Measurements from ENCODE around the gene TXNDC17.
A peak's percentile ranks its signal among the peaks of the same experiment; 100 is the strongest.

- peak; percentile 75 to 90 (median 86) for TF ChIP-seq CTCF (IDR thresholded peaks at IDR 0.05)
- TF ChIP-seq POLR2A (IDR thresholded peaks at IDR 0.05): no peak
These were observed 25.2 kb downstream of the TXNDC17 start for GRCh38 chr17:6666077-6666521.

All from uterus (tissue), 2 donors.